ENCODE results near the gene BOD1L2.

GRCh38 chr18:57190026-57190425, 43.1 kb downstream of the BOD1L2 start:
- TF ChIP-seq CTCF (conservative IDR thresholded peaks at IDR 0.05) (no peak), ZFX (IDR thresholded peaks at IDR 0.05) (no peak)
